Calu3 (cell line): ENCODE data around the gene TPST1. TPM values are rescaled to one million over a fixed set of nuclear protein-coding genes. Genes with fewer than 3 reads are reported as not detected.

ENCODE experiments used
- BruUV-seq: library from RNA; stranded (reverse); fragments of 400-500 nt; replicated peaks from 2 replicates; lab custom pipeline; 2021; lab: Mats Ljungman, UMichigan
- CTCF ChIA-PET: fragments of 300-600 bp; sonication (Branson Sonifier 250); formaldehyde crosslinking; loops from one replicate; lab custom pipeline; 2022; ENCODE audit warnings: antibody characterized with exemption; lab: Charles Lee
- DNase-seq: peaks from one replicate; pipeline ENCODE4 v3.0.0; 2022
- H3K27ac Mint-ChIP-seq: one replicate; pipeline ENCODE4 v1.8.0; 2022; ENCODE audit warnings: mixed read lengths; ENCODE audit not compliant: unreplicated experiment
- H3K27me3 Mint-ChIP-seq: one replicate; pipeline ENCODE4 v1.8.0; 2022; ENCODE audit warnings: mixed read lengths; ENCODE audit not compliant: unreplicated experiment
- H3K36me3 Mint-ChIP-seq: one replicate; pipeline ENCODE4 v1.8.0; 2022; ENCODE audit warnings: mild to moderate bottlenecking, moderate library complexity, mixed read lengths; ENCODE audit not compliant: insufficient read depth, unreplicated experiment
- H3K4me1 Mint-ChIP-seq: one replicate; pipeline ENCODE4 v1.8.0; 2022; ENCODE audit warnings: mild to moderate bottlenecking, low read depth, mixed read lengths; ENCODE audit not compliant: unreplicated experiment
- H3K4me3 Mint-ChIP-seq: one replicate; pipeline ENCODE4 v1.8.0; 2022; ENCODE audit warnings: mild to moderate bottlenecking, low read depth, moderate library complexity, mixed read lengths; ENCODE audit not compliant: unreplicated experiment
- H3K9me3 Mint-ChIP-seq: one replicate; pipeline ENCODE4 v1.8.0; 2022; ENCODE audit warnings: low read depth, mixed read lengths; ENCODE audit not compliant: unreplicated experiment
- intact Hi-C: fragments of 100-400 bp; cut with micrococcal nuclease; formaldehyde crosslinking; loops from one replicate; pipeline ENCODE4 v1.10.0; 2022; ENCODE audit not compliant: unreplicated experiment
- total RNA-seq: library from RNA; stranded (reverse); gene quantifications from 2 replicates; pipeline ENCODE4 v1.2.3, GENCODE V29; 2022
- TF ChIP-seq, protein P1 (sequence below): fragments of 200-600 bp; IDR thresholded peaks from one replicate; pipeline ENCODE4 v1.8.0; 2022; ENCODE audit warnings: antibody characterized with exemption; ENCODE audit not compliant: unreplicated experiment

Gene TPST1
- total RNA-seq, 1 experiment from 2014 or later: 11.4 TPM

DNA sequence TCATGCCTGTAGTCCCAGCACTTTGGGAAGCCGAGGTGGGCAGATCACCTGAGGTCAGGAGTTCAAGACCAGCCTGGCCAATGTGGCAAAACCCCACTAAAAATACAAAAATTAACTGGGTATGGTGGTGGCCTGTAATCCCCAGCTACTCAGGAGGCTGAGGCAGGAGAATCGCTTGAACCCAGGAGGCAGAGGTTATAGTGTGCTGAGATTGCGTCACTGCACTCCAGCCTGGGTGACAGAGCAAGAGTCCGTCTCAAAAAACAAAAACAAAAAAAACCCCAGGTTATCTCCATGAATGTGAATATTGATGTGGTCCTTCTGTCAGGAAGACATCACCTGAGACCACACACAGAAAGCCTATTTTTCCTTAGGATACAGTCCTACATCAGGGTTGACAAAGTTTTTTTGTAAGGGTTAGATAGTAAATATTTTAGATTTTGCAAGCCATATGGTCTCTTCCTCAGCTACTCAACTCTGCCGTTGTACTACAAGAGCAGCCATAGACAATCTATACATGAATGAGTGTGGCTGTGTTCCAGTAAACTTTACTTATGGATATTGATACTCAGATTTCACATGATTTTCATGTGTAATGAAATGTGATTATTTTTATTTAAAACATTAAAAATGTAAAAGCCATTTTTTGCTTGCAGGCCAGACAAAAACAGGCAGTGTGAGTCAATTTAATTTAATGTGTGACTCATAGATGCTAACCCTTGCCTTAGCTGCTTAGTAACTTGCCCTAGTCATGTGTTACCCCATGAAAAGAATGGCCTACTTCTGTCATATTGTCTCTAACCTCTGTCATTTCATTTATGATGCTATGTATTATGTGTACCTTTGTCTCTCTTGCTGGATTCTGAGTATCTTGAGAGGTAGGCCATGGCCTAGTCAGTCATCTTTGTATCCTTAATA, 78.1 kb downstream of the TPST1 start:
- H3K36me3 Mint-ChIP-seq: no peaks in the 10 kb centered on the region
- CTCF ChIA-PET: no interaction called here
- no TSS peak for BruUV-seq

DNA sequence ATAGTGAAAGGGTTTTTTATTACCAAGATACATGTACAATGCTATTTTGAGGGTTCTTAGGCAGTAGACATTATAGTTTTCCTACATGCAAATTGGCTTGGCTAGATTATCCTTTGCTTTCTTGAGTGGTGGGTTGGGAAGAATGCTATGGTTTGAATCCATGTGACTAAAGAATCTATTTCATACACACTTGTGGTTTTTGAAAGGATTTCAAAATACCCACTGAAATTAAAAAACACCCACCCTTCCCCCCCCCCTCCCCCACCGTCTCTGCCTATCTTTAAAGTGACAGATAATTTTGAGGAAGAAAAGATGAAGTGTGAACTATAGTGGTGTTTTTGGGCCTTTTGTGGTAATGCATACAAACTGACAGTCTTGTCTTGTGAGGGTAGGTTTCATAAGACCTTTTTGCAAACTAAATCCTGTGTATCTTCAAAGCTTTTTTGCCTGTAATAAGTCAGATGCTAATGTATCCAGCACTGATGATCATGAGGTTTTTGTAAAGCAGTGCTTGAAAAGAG, 90.9 kb downstream of the TPST1 start:
- TF ChIP-seq, protein P1, sequence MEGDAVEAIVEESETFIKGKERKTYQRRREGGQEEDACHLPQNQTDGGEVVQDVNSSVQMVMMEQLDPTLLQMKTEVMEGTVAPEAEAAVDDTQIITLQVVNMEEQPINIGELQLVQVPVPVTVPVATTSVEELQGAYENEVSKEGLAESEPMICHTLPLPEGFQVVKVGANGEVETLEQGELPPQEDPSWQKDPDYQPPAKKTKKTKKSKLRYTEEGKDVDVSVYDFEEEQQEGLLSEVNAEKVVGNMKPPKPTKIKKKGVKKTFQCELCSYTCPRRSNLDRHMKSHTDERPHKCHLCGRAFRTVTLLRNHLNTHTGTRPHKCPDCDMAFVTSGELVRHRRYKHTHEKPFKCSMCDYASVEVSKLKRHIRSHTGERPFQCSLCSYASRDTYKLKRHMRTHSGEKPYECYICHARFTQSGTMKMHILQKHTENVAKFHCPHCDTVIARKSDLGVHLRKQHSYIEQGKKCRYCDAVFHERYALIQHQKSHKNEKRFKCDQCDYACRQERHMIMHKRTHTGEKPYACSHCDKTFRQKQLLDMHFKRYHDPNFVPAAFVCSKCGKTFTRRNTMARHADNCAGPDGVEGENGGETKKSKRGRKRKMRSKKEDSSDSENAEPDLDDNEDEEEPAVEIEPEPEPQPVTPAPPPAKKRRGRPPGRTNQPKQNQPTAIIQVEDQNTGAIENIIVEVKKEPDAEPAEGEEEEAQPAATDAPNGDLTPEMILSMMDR: no peak
- Mint-ChIP-seq H3K36me3 (no peaks in the 10 kb centered on the region), H3K4me3 (no peak overlapping the region), H3K27me3 (no peaks in the 10 kb centered on the region), H3K27ac (no peak overlapping the region), H3K9me3 (peaks cover 5% of the 10 kb centered on the region), H3K4me1 (no peaks in the 10 kb centered on the region)
- CTCF ChIA-PET: no interaction called here
- no peak for DNase-seq
- intact Hi-C loops: no loop called here
- no TSS peak for BruUV-seq

More for the DNA sequence above, 78.1 kb downstream of the TPST1 start:
- TF ChIP-seq, protein P1: no peak
- intact Hi-C loops: no loop called here
- Mint-ChIP-seq H3K9me3 (no peaks in the 10 kb centered on the region), H3K27me3 (no peaks in the 10 kb centered on the region), H3K27ac (no peak overlapping the region), H3K4me1 (peaks cover 8% of the 10 kb centered on the region), H3K4me3 (no peak overlapping the region)
- no peak for DNase-seq

- peaks cover 5% of the 10 kb centered on the region for H3K9me3 Mint-ChIP-seq
- TF ChIP-seq, protein P1: no peak
- no peak for DNase-seq
- CTCF ChIA-PET: no interaction called here
- H3K27ac Mint-ChIP-seq: no peak overlapping the region
- BruUV-seq: no TSS peak
- no peaks in the 10 kb centered on the region for H3K36me3 Mint-ChIP-seq
- H3K27me3 Mint-ChIP-seq: no peaks in the 10 kb centered on the region
- intact Hi-C loops: no loop called here
- no peak overlapping the region for H3K4me3 Mint-ChIP-seq
- no peaks in the 10 kb centered on the region for H3K4me1 Mint-ChIP-seq
Observed at GRCh38 chr7:66296557-66296956, 91.4 kb downstream of the TPST1 start.

DNA sequence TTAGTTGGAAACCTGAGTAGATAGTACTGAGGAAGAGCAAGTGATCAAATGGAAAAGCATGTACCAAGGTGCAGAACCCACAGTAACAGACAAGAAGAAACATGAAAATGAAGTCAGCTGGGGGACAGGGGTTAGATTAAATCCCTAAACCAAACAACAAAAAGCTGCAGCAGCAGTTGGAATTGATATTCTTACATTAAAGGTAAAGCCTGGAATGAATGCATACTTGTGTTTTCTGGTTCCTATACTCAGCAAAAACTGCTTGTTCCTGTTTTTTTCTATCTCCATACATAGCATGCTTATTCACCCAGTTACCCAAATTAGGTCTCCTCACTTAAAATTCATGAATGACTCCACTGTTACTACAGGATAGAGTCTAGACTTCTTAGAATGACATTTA, 92.4 kb downstream of the TPST1 start:
- H3K27ac Mint-ChIP-seq: no peak overlapping the region
- no peaks in the 10 kb centered on the region for H3K4me1 Mint-ChIP-seq
- CTCF ChIA-PET: no interaction called here
- no TSS peak for BruUV-seq
- no peak overlapping the region for H3K4me3 Mint-ChIP-seq
- TF ChIP-seq, protein P1: no peak
- intact Hi-C loops: no loop called here
- no peaks in the 10 kb centered on the region for H3K36me3 Mint-ChIP-seq
- DNase-seq: no peak
- peaks cover 5% of the 10 kb centered on the region for H3K9me3 Mint-ChIP-seq
- H3K27me3 Mint-ChIP-seq: no peaks in the 10 kb centered on the region
